ENCODE measurements around the gene CHERP.
"Not testable (repeated sequence)": the region's sequence is repeated elsewhere in the genome, so short reads cannot be mapped to it uniquely, and the experiment has no call there.

Gene CHERP

GRCh38 chr19:16495982-16496612 is 46.1 kb downstream of the CHERP start, which contains the start of the genes C19orf44 and CALR3:
Gene C19orf44, plus strand, starts transcription at chr19:16496394. Its CDS starts 4,399 bp downstream, at chr19:16500793.
Gene CALR3, minus strand, starts transcription at chr19:16496167. Its CDS starts 38 bp downstream, at chr19:16496129.
- Histone ChIP-seq H3K36me3 (peaks cover 6% of the 10 kb centered on the region), H3K4me3 (ENCODE audit: low read depth, low read length) (peak within 1 kb of the TSS; percentile 84), H3K27ac (peak within 1 kb of the TSS; percentile 67), H3K9me3 (ENCODE audit: severe bottlenecking) (no peaks in the 10 kb centered on the region), H3K27me3 (ENCODE audit: insufficient read depth, low read depth, severe bottlenecking) (no peaks in the 10 kb centered on the region)
- DNase-seq = peak; percentile 98
- no peak for TF ChIP-seq CTCF (IDR thresholded peaks at IDR 0.05; ENCODE audit: low read depth, low read length)

- not testable (repeated sequence) for H3K9me3 ChIP-seq (ENCODE audit: severe bottlenecking); H3K27me3 ChIP-seq (ENCODE audit: insufficient read depth, low read depth, severe bottlenecking); H3K36me3 ChIP-seq; DNase-seq; H3K4me3 ChIP-seq (ENCODE audit: low read depth, low read length); H3K27ac ChIP-seq
Observed at GRCh38 chr19:16486476-16486875, 55.8 kb downstream of the CHERP start.

- no peak for DNase-seq
- Histone ChIP-seq H3K36me3 (no peaks in the 10 kb centered on the region), H3K9me3 (ENCODE audit: severe bottlenecking) (no peaks in the 10 kb centered on the region), H3K27me3 (ENCODE audit: insufficient read depth, low read depth, severe bottlenecking) (no peaks in the 10 kb centered on the region), H3K27ac (no peak overlapping the region), H3K4me3 (ENCODE audit: low read depth, low read length) (no peak overlapping the region)
- no peak for TF ChIP-seq CTCF (IDR thresholded peaks at IDR 0.05; ENCODE audit: low read depth, low read length)
Observed at GRCh38 chr19:16482745-16483144, 59.5 kb downstream of the CHERP start.

GRCh38 chr19:16477311-16477710 is 64.9 kb downstream of the CHERP start:
- Histone ChIP-seq H3K27me3 (ENCODE audit: insufficient read depth, low read depth, severe bottlenecking) (no peaks in the 10 kb centered on the region), H3K4me3 (ENCODE audit: low read depth, low read length) (no peak overlapping the region), H3K36me3 (no peaks in the 10 kb centered on the region), H3K9me3 (ENCODE audit: severe bottlenecking) (peaks cover 5% of the 10 kb centered on the region), H3K27ac (no peak overlapping the region)
- DNase-seq = no peak
- TF ChIP-seq CTCF (IDR thresholded peaks at IDR 0.05; ENCODE audit: low read depth, low read length) = no peak

GRCh38 chr19:16476401-16476800 is 65.8 kb downstream of the CHERP start:
- H3K27ac ChIP-seq = no peak overlapping the region
- TF ChIP-seq CTCF (IDR thresholded peaks at IDR 0.05; ENCODE audit: low read depth, low read length) = no peak
- no peak overlapping the region for H3K4me3 ChIP-seq (ENCODE audit: low read depth, low read length)
- no peaks in the 10 kb centered on the region for H3K36me3 ChIP-seq
- DNase-seq = no peak
- peaks cover 5% of the 10 kb centered on the region for H3K9me3 ChIP-seq (ENCODE audit: severe bottlenecking)
- no peaks in the 10 kb centered on the region for H3K27me3 ChIP-seq (ENCODE audit: insufficient read depth, low read depth, severe bottlenecking)

- Histone ChIP-seq H3K4me3 (ENCODE audit: low read depth, low read length) (no peak overlapping the region), H3K27ac (no peak overlapping the region), H3K27me3 (ENCODE audit: insufficient read depth, low read depth, severe bottlenecking) (no peaks in the 10 kb centered on the region), H3K9me3 (ENCODE audit: severe bottlenecking) (peaks cover 5% of the 10 kb centered on the region), H3K36me3 (peaks cover 2% of the 10 kb centered on the region)
- TF ChIP-seq CTCF (IDR thresholded peaks at IDR 0.05; ENCODE audit: low read depth, low read length) = no peak
- no peak for DNase-seq
Observed at GRCh38 chr19:16473875-16474392, 68.3 kb downstream of the CHERP start.

Measured in WERI-Rb-1 (cell line).